Erythroblast (primary cell): ENCODE measurements around the gene NYAP2.

Experiments
- GATA1 ChIP-seq: IDR thresholded peaks from 2 replicates; pipeline ENCODE4 v1.6.1; 2011; ENCODE audit warnings: low read depth, mild to moderate bottlenecking, control low read depth, low read length, moderate library complexity
- POLR2A ChIP-seq: IDR thresholded peaks from 2 replicates; pipeline ENCODE4 v1.6.1; 2011; ENCODE audit warnings: mild to moderate bottlenecking, low read length

- TF ChIP-seq POLR2A (no peak), GATA1 (no peak)
These were observed 136.5 kb downstream of the NYAP2 start for GRCh38 chr2:225536036-225536435.
